Measurements from ENCODE around the gene ABCC9.

ABCC9 gene

DNA sequence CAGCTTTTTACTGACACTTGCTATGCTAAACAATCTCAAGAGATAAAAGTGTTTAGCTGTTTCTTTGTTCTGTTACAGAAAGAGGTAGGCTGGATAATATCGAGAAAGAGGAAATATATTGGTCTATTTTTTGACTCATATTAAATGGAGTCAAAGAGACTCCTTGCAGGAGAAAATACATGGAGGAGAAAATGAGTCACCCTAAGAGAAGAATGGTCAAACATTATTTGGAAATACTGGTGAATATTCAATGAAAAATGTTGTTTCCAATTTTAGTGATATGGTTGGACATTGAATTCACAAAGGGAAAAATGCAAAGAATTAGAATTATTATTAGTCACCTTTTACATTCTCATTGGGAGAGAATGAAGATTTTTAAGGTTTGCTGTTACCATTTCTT, 169.9 kb downstream of the ABCC9 start:
- TF ChIP-seq, protein P1, sequence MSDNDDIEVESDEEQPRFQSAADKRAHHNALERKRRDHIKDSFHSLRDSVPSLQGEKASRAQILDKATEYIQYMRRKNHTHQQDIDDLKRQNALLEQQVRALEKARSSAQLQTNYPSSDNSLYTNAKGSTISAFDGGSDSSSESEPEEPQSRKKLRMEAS (IDR thresholded peaks at IDR 0.05; ENCODE audit: low read depth, low read length), result no peak
- no peak for TF ChIP-seq POLR2A (IDR thresholded peaks at IDR 0.05; ENCODE audit: extremely low read depth, insufficient read length)
- no peak overlapping the region for H3K4me3 ChIP-seq (ENCODE audit: low read depth, low read length)
- no peak for DNase-seq (ENCODE audit: low read depth)

- TF ChIP-seq, protein P1 (IDR thresholded peaks at IDR 0.05; ENCODE audit: low read depth, low read length), result no peak
- no peak for TF ChIP-seq MYC (IDR thresholded peaks at IDR 0.05; ENCODE audit: low read depth, low read length)
- no peak for TF ChIP-seq CTCF (IDR thresholded peaks at IDR 0.05; ENCODE audit: low read depth, low read length)
- no peak for TF ChIP-seq POLR2A (IDR thresholded peaks at IDR 0.05; ENCODE audit: extremely low read depth, insufficient read length)
- DNase-seq (ENCODE audit: low read depth), result no peak
- H3K4me3 ChIP-seq (ENCODE audit: low read depth, low read length), result no peak overlapping the region
These were observed 171.9 kb downstream of the ABCC9 start for GRCh38 chr12:21769307-21769706.

- TF ChIP-seq POLR2A (IDR thresholded peaks at IDR 0.05; ENCODE audit: extremely low read depth, insufficient read length), result no peak
- TF ChIP-seq MYC (IDR thresholded peaks at IDR 0.05; ENCODE audit: low read depth, low read length), result no peak
- TF ChIP-seq, protein P1 (IDR thresholded peaks at IDR 0.05; ENCODE audit: low read depth, low read length), result no peak
- no peak for TF ChIP-seq CTCF (IDR thresholded peaks at IDR 0.05; ENCODE audit: low read depth, low read length)
- no peak for DNase-seq (ENCODE audit: low read depth)
These were observed 174.8 kb downstream of the ABCC9 start for GRCh38 chr12:21766403-21766802.

DNA sequence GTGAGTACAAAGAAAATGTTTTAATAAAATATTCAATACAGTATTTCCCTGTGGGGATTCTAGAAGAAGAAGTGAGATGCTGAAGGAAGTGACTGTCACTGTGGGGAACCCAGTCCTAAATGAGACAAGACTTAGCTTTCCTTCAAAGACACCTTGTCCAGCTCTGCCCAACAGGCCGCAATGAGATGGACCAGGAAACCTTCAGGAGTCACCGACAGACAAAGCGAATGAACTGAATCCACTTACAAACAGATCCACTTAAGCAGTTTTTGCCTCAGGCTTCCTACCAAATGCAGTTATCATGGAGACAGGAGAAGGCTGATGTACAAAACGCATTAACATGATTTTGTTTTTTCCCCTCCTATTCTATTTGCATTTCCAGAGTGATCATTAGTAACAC, 176.3 kb downstream of the ABCC9 start:
- H3K4me3 ChIP-seq (ENCODE audit: low read depth, low read length), result no peak overlapping the region
- TF ChIP-seq, protein P1 (IDR thresholded peaks at IDR 0.05; ENCODE audit: low read depth, low read length), result no peak
- no peak for TF ChIP-seq POLR2A (IDR thresholded peaks at IDR 0.05; ENCODE audit: extremely low read depth, insufficient read length)
- no peak for TF ChIP-seq MYC (IDR thresholded peaks at IDR 0.05; ENCODE audit: low read depth, low read length)
- no peak for TF ChIP-seq CTCF (IDR thresholded peaks at IDR 0.05; ENCODE audit: low read depth, low read length)
- no peak for DNase-seq (ENCODE audit: low read depth)

More at GRCh38 chr12:21766403-21766802, 174.8 kb downstream of the ABCC9 start:
- H3K4me3 ChIP-seq (ENCODE audit: low read depth, low read length), result no peak overlapping the region

GRCh38 chr12:21764065-21764464, 177.2 kb downstream of the ABCC9 start:
- no peak for TF ChIP-seq CTCF (IDR thresholded peaks at IDR 0.05; ENCODE audit: low read depth, low read length)
- TF ChIP-seq MYC (IDR thresholded peaks at IDR 0.05; ENCODE audit: low read depth, low read length), result no peak
- no peak for TF ChIP-seq POLR2A (IDR thresholded peaks at IDR 0.05; ENCODE audit: extremely low read depth, insufficient read length)
- TF ChIP-seq, protein P1 (IDR thresholded peaks at IDR 0.05; ENCODE audit: low read depth, low read length), result no peak
- no peak overlapping the region for H3K4me3 ChIP-seq (ENCODE audit: low read depth, low read length)
- no peak for DNase-seq (ENCODE audit: low read depth)

- H3K4me3 ChIP-seq (ENCODE audit: low read depth, low read length), result no peak overlapping the region
- DNase-seq (ENCODE audit: low read depth), result no peak
- no peak for TF ChIP-seq CTCF (IDR thresholded peaks at IDR 0.05; ENCODE audit: low read depth, low read length)
These were observed 177.7 kb downstream of the ABCC9 start for GRCh38 chr12:21763531-21763930.

All from NB4 (cell line).